DOHH2 (cell line): ENCODE data around the gene DACH1.

ENCODE experiments used
- H3F3A ChIP-seq: fragments of 200-600 bp; sonication (generic), shearing (Covaris generic); 2 replicates; pipeline ENCODE4 v1.6.0; 2016; ENCODE audit warnings: antibody characterized with exemption, mild to moderate bottlenecking; ENCODE audit not compliant: control insufficient read depth, insufficient read depth
- H3K27ac ChIP-seq: fragments of 200-600 bp; sonication (generic); 2 replicates; pipeline ENCODE4 v1.5.1; 2014; ENCODE audit warnings: low read depth, mild to moderate bottlenecking, low read length, moderate library complexity
- H3K27me3 ChIP-seq: fragments of 200-600 bp; sonication (generic); 2 replicates; pipeline ENCODE4 v1.6.1; 2014; ENCODE audit warnings: mild to moderate bottlenecking, low read length, mixed read lengths; ENCODE audit not compliant: control insufficient read depth
- H3K36me3 ChIP-seq: fragments of 200-600 bp; sonication (generic); 2 replicates; pipeline ENCODE4 v1.6.1; 2014; ENCODE audit warnings: mild to moderate bottlenecking, low read length, moderate library complexity, mixed read lengths; ENCODE audit not compliant: control insufficient read depth
- H3K4me1 ChIP-seq: fragments of 200-600 bp; sonication (generic); 2 replicates; pipeline ENCODE4 v1.6.1; 2014; ENCODE audit warnings: mild to moderate bottlenecking, low read length, mixed read lengths; ENCODE audit not compliant: control insufficient read depth
- H3K4me2 ChIP-seq: fragments of 200-600 bp; sonication (generic); 2 replicates; pipeline ENCODE4 v1.6.0; 2014; ENCODE audit warnings: mild to moderate bottlenecking, low read length, moderate library complexity
- H3K4me3 ChIP-seq: fragments of 200-600 bp; sonication (generic); 2 replicates; pipeline ENCODE4 v1.5.1; 2014; ENCODE audit warnings: mild to moderate bottlenecking, low read length, mixed read lengths
- H3K79me2 ChIP-seq: fragments of 200-600 bp; sonication (generic); 2 replicates; pipeline ENCODE4 v1.6.1; 2014; ENCODE audit warnings: mild to moderate bottlenecking, low read length, mixed read lengths; ENCODE audit not compliant: control insufficient read depth
- H3K9me2 ChIP-seq: fragments of 200-600 bp; sonication (generic); replicated peaks from 2 replicates; pipeline ENCODE4 v1.6.1; 2014; ENCODE audit warnings: mild to moderate bottlenecking, low read length, mixed read lengths; ENCODE audit not compliant: control insufficient read depth
- H3K9me3 ChIP-seq: fragments of 200-600 bp; sonication (generic); 2 replicates; pipeline ENCODE4 v1.6.1; 2014; ENCODE audit warnings: antibody characterized with exemption, low read length, mixed read lengths; ENCODE audit not compliant: control insufficient read depth, insufficient read depth
- H4K20me1 ChIP-seq: fragments of 200-600 bp; sonication (generic); 2 replicates; pipeline ENCODE4 v1.6.0; 2014; ENCODE audit warnings: low read depth, mild to moderate bottlenecking, antibody characterized with exemption, low read length, moderate library complexity; ENCODE audit not compliant: control insufficient read depth, insufficient read depth
- CTCF ChIP-seq: fragments of 200-600 bp; sonication (generic); IDR thresholded peaks from one replicate; pipeline ENCODE4 v1.5.1; 2014; ENCODE audit warnings: antibody characterized with exemption, mild to moderate bottlenecking, low read depth, low read length; ENCODE audit not compliant: poor library complexity, severe bottlenecking
- EZH2phosphoT487 ChIP-seq: fragments of 200-600 bp; sonication (generic); IDR thresholded peaks from 2 replicates; pipeline ENCODE4 v1.6.1; 2017; ENCODE audit warnings: borderline replicate concordance, mild to moderate bottlenecking, antibody characterized with exemption, low read length, moderate library complexity, mixed read lengths

DACH1 gene

GRCh38 chr13:71396149-71396548, 470.9 kb downstream of the DACH1 start:
- Histone ChIP-seq H3F3A (no peaks in the 10 kb centered on the region), H4K20me1 (no peaks in the 10 kb centered on the region), H3K27ac (no peak overlapping the region), H3K4me3 (no peak overlapping the region), H3K27me3 (no peaks in the 10 kb centered on the region), H3K9me3 (no peaks in the 10 kb centered on the region; the same call in 1 of the 2 replicates), H3K4me1 (no peaks in the 10 kb centered on the region), H3K4me2 (no peak overlapping the region), H3K9me2 (no peaks in the 10 kb centered on the region), H3K79me2 (no peaks in the 10 kb centered on the region), H3K36me3 (no peaks in the 10 kb centered on the region)
- TF ChIP-seq EZH2phosphoT487, result no peak
- no peak for TF ChIP-seq CTCF

- Histone ChIP-seq H3K4me2 (no peak overlapping the region), H3K79me2 (no peaks in the 10 kb centered on the region), H3K27me3 (no peaks in the 10 kb centered on the region), H3K9me3 (no peaks in the 10 kb centered on the region; the same call in 1 of the 2 replicates), H3K9me2 (no peaks in the 10 kb centered on the region), H3K4me3 (no peak overlapping the region), H4K20me1 (no peaks in the 10 kb centered on the region), H3K27ac (no peak overlapping the region), H3F3A (no peaks in the 10 kb centered on the region), H3K36me3 (no peaks in the 10 kb centered on the region), H3K4me1 (no peaks in the 10 kb centered on the region)
- TF ChIP-seq EZH2phosphoT487, result no peak
- TF ChIP-seq CTCF, result no peak
Measured at GRCh38 chr13:71395053-71395452, 472.0 kb downstream of the DACH1 start.

GRCh38 chr13:71394176-71394575, 472.8 kb downstream of the DACH1 start:
- Histone ChIP-seq H3K36me3 (no peaks in the 10 kb centered on the region), H4K20me1 (no peaks in the 10 kb centered on the region), H3K4me1 (no peaks in the 10 kb centered on the region), H3K27ac (no peak overlapping the region), H3K9me3 (no peaks in the 10 kb centered on the region; the same call in 1 of the 2 replicates), H3K79me2 (no peaks in the 10 kb centered on the region), H3K27me3 (no peaks in the 10 kb centered on the region), H3K4me2 (no peak overlapping the region), H3K4me3 (no peak overlapping the region), H3F3A (no peaks in the 10 kb centered on the region), H3K9me2 (no peaks in the 10 kb centered on the region)
- TF ChIP-seq EZH2phosphoT487, result no peak
- TF ChIP-seq CTCF, result no peak
